Vagina (tissue), 2 donors: ENCODE measurements around the gene LDLRAD3.

Experiments
- POLR2A ChIP-seq, 2 donors: fragments of 450-650 bp; IDR thresholded peaks; one replicate each; pipeline ENCODE4 v1.6.1; 2017; ENCODE audit warnings: antibody characterized with exemption in 2 of 2, mild to moderate bottlenecking in 2 of 2, moderate library complexity in 2 of 2
- POLR2AphosphoS5 ChIP-seq, 2 donors: sonication (generic); formaldehyde crosslinking; IDR thresholded peaks; one replicate each; pipeline ENCODE4 v1.9.0; 2017; ENCODE audit warnings: antibody characterized with exemption in 2 of 2, mild to moderate bottlenecking in 2 of 2, low read depth in 1 of 2; ENCODE audit not compliant: insufficient read depth in 1 of 2
- TF ChIP-seq, protein P1 (sequence below), 3 experiments: fragments of 450-650 bp in 2 of 3; fragments of 200-600 bp in 1 of 3; sonication (generic) in 1 of 3; IDR thresholded peaks; one replicate each; pipeline ENCODE4 v1.5.1; 2017 to 2019; ENCODE audit warnings: antibody characterized with exemption in 3 of 3, mild to moderate bottlenecking in 2 of 3, moderate library complexity in 2 of 3

DNA sequence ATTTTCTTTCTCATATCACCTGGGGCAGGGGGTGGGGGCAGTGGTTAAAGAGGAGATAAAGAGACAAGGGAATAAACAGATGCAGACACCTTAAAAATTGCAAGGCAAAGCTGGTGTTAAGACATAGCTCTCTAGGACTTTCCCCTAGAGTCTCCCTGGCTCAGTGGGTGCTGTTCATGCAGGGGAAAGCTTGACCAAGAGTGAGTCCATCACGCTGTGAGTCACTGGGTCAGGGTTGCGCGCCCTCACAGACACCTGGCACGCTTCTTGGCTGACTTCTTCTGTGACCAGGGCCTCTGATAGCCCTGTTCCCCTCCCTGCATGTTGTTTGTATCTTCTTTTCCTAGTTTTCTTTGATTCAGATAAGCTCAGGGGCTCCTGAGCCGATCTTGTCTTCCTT, 313.5 kb downstream of the LDLRAD3 start:
- TF ChIP-seq, protein P1, sequence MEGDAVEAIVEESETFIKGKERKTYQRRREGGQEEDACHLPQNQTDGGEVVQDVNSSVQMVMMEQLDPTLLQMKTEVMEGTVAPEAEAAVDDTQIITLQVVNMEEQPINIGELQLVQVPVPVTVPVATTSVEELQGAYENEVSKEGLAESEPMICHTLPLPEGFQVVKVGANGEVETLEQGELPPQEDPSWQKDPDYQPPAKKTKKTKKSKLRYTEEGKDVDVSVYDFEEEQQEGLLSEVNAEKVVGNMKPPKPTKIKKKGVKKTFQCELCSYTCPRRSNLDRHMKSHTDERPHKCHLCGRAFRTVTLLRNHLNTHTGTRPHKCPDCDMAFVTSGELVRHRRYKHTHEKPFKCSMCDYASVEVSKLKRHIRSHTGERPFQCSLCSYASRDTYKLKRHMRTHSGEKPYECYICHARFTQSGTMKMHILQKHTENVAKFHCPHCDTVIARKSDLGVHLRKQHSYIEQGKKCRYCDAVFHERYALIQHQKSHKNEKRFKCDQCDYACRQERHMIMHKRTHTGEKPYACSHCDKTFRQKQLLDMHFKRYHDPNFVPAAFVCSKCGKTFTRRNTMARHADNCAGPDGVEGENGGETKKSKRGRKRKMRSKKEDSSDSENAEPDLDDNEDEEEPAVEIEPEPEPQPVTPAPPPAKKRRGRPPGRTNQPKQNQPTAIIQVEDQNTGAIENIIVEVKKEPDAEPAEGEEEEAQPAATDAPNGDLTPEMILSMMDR (IDR thresholded peaks at IDR 0.05): no peak
- TF ChIP-seq POLR2AphosphoS5 (IDR thresholded peaks at IDR 0.05; ENCODE audit: insufficient read depth in 1 of 2, low read depth in 1 of 2) (no peak), POLR2A (IDR thresholded peaks at IDR 0.05) (no peak)
